ENCODE results near the gene SLC66A3. TPM values are rescaled to one million over a fixed set of nuclear protein-coding genes. Genes with fewer than 3 reads are reported as not detected.

The SLC66A3 gene
- total RNA-seq, 1 experiment from 2014 or later = 12.5 TPM

GRCh38 chr2:11154016-11154922 is 998 bp upstream of the SLC66A3 start:
- Mint-ChIP-seq H3K36me3 (no peaks in the 10 kb centered on the region), H3K4me1 (peaks cover 9% of the 10 kb centered on the region), H3K4me3 (peak overlapping the region; percentile 73), H3K9me3 (no peaks in the 10 kb centered on the region), H3K27ac (peak overlapping the region; percentile 91), H3K27me3 (ENCODE audit: low read depth) (peaks cover 40% of the 10 kb centered on the region)
- no peak for TF ChIP-seq IRF2 (CRISPR knock-in tag; IDR thresholded peaks at IDR 0.05; ENCODE audit: borderline replicate concordance, low read depth)
- TF ChIP-seq CREM (CRISPR knock-in tag; IDR thresholded peaks at IDR 0.05) = 0 out of 2 replicates have a peak, but pooled peaks have one; percentile 36
- TF ChIP-seq ZNF671 (CRISPR knock-in tag; IDR thresholded peaks at IDR 0.05) = no peak
- no peak for TF ChIP-seq SP1 (CRISPR knock-in tag; conservative IDR thresholded peaks at IDR 0.05)
- no peak for TF ChIP-seq TEAD1 (CRISPR knock-in tag; IDR thresholded peaks at IDR 0.05)
- TF ChIP-seq ZNF232 (CRISPR knock-in tag; IDR thresholded peaks at IDR 0.05) = no peak
- no peak for TF ChIP-seq MXD4 (CRISPR knock-in tag; IDR thresholded peaks at IDR 0.05; ENCODE audit: borderline replicate concordance)
- no peak for TF ChIP-seq ZNF219 (CRISPR knock-in tag; IDR thresholded peaks at IDR 0.05; ENCODE audit: borderline replicate concordance)
- ChIA-PET POLR2A (interaction anchor here (0.7 to 1.7 kb wide), 2 partner anchors 14 to 22 kb away, joined by 3 to 10 read pairs; a partner anchor contains a TSS), CTCF (interaction anchor here (0.5 to 4.7 kb wide), 3 partner anchors 22 to 293 kb away, joined by 3 to 54 read pairs (median 7); a partner anchor contains a TSS)
- peak; percentile 35 for DNase-seq (ENCODE audit: low spot score)
- ATAC-seq = peak; percentile 30

GRCh38 chr2:11154923-11155380 is 315 bp upstream of the SLC66A3 start:
- no peaks in the 10 kb centered on the region for H3K36me3 Mint-ChIP-seq
- H3K4me1 Mint-ChIP-seq = peaks cover 9% of the 10 kb centered on the region
- POLR2A ChIA-PET = interaction anchor here (1.2 to 1.7 kb wide), 2 partner anchors 22 to 190 kb away, joined by 5 to 10 read pairs; partner anchors contain the start of gene ROCK2
- no peaks in the 10 kb centered on the region for H3K9me3 Mint-ChIP-seq
- peak overlapping the region; percentile 73 for H3K4me3 Mint-ChIP-seq
- TF ChIP-seq ZNF121 (CRISPR knock-in tag; IDR thresholded peaks at IDR 0.05) = peak; percentile 28; the same call in 1 of the 2 replicates
- TF ChIP-seq CBFB (CRISPR knock-in tag; IDR thresholded peaks at IDR 0.05; ENCODE audit: low read depth) = no peak
- TF ChIP-seq ZNF138 (CRISPR knock-in tag; conservative IDR thresholded peaks at IDR 0.05) = no peak
- peaks cover 40% of the 10 kb centered on the region for H3K27me3 Mint-ChIP-seq (ENCODE audit: low read depth)
- peak; percentile 98 for DNase-seq (ENCODE audit: low spot score)
- CTCF ChIA-PET = interaction anchor here (0.5 to 4.7 kb wide), 4 partner anchors 22 to 292 kb away, joined by 3 to 54 read pairs (median 5); a partner anchor contains a TSS
- peak; percentile 94 for ATAC-seq
- H3K27ac Mint-ChIP-seq = peak overlapping the region; percentile 91; the same call in 1 of the 2 replicates

DNA sequence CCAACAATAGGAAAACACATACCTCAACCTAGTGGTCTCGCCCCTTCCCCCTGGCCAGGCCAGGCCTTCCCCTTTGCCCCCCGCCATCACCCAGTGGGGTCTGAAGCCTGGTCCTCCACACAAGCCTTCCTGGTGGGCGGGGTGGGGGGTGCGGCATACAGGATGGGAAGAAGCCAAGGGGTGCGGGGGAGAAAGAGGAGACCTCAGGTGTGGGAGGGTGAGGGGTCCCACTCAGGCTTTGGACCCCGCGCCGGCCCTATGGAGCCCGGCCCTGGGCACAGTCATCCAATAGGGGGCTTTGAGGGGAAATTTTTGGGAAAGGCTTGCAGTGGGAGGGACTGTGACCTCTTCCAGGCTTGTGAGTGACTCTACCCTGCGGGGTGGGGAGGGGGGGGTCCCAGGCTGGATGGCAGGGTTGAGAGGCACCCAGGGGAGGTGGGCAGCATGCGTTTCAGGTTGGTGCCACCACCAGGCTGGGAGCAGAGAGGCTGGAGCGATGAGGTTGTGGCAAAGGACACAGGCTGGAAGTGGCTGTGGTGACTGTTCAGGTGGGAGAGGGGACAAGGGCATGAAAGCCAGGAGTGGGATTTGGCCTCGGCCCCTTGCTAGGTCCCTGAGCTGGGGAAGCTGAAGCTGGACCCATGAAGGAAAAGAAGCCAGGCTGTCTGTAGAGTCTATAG is 1.3 kb downstream of the SLC66A3 start:
- Mint-ChIP-seq H3K27ac (no peak overlapping the region), H3K4me1 (peaks cover 9% of the 10 kb centered on the region), H3K27me3 (ENCODE audit: low read depth) (peaks cover 36% of the 10 kb centered on the region), H3K4me3 (peak overlapping the region; percentile 61), H3K36me3 (no peaks in the 10 kb centered on the region), H3K9me3 (no peaks in the 10 kb centered on the region)
- TF ChIP-seq OVOL2 (CRISPR knock-in tag; IDR thresholded peaks at IDR 0.05; ENCODE audit: borderline replicate concordance) (no peak), ATF1 (CRISPR knock-in tag; IDR thresholded peaks at IDR 0.05) (no peak), ZNF423 (CRISPR knock-in tag; IDR thresholded peaks at IDR 0.05) (no peak), SMAD3 (CRISPR knock-in tag; IDR thresholded peaks at IDR 0.05; ENCODE audit: borderline replicate concordance) (no peak), EMX1 (CRISPR knock-in tag; IDR thresholded peaks at IDR 0.05) (no peak), NFE2L1 (CRISPR knock-in tag; IDR thresholded peaks at IDR 0.05) (no peak)
- TF ChIP-seq, protein P1, sequence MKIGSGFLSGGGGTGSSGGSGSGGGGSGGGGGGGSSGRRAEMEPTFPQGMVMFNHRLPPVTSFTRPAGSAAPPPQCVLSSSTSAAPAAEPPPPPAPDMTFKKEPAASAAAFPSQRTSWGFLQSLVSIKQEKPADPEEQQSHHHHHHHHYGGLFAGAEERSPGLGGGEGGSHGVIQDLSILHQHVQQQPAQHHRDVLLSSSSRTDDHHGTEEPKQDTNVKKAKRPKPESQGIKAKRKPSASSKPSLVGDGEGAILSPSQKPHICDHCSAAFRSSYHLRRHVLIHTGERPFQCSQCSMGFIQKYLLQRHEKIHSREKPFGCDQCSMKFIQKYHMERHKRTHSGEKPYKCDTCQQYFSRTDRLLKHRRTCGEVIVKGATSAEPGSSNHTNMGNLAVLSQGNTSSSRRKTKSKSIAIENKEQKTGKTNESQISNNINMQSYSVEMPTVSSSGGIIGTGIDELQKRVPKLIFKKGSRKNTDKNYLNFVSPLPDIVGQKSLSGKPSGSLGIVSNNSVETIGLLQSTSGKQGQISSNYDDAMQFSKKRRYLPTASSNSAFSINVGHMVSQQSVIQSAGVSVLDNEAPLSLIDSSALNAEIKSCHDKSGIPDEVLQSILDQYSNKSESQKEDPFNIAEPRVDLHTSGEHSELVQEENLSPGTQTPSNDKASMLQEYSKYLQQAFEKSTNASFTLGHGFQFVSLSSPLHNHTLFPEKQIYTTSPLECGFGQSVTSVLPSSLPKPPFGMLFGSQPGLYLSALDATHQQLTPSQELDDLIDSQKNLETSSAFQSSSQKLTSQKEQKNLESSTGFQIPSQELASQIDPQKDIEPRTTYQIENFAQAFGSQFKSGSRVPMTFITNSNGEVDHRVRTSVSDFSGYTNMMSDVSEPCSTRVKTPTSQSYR (CRISPR knock-in tag; IDR thresholded peaks at IDR 0.05) = no peak
- TF ChIP-seq, protein P2, sequence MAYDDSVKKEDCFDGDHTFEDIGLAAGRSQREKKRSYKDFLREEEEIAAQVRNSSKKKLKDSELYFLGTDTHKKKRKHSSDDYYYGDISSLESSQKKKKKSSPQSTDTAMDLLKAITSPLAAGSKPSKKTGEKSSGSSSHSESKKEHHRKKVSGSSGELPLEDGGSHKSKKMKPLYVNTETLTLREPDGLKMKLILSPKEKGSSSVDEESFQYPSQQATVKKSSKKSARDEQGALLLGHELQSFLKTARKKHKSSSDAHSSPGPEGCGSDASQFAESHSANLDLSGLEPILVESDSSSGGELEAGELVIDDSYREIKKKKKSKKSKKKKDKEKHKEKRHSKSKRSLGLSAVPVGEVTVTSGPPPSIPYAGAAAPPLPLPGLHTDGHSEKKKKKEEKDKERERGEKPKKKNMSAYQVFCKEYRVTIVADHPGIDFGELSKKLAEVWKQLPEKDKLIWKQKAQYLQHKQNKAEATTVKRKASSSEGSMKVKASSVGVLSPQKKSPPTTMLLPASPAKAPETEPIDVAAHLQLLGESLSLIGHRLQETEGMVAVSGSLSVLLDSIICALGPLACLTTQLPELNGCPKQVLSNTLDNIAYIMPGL (CRISPR knock-in tag; IDR thresholded peaks at IDR 0.05) = no peak
- TF ChIP-seq, protein P3, sequence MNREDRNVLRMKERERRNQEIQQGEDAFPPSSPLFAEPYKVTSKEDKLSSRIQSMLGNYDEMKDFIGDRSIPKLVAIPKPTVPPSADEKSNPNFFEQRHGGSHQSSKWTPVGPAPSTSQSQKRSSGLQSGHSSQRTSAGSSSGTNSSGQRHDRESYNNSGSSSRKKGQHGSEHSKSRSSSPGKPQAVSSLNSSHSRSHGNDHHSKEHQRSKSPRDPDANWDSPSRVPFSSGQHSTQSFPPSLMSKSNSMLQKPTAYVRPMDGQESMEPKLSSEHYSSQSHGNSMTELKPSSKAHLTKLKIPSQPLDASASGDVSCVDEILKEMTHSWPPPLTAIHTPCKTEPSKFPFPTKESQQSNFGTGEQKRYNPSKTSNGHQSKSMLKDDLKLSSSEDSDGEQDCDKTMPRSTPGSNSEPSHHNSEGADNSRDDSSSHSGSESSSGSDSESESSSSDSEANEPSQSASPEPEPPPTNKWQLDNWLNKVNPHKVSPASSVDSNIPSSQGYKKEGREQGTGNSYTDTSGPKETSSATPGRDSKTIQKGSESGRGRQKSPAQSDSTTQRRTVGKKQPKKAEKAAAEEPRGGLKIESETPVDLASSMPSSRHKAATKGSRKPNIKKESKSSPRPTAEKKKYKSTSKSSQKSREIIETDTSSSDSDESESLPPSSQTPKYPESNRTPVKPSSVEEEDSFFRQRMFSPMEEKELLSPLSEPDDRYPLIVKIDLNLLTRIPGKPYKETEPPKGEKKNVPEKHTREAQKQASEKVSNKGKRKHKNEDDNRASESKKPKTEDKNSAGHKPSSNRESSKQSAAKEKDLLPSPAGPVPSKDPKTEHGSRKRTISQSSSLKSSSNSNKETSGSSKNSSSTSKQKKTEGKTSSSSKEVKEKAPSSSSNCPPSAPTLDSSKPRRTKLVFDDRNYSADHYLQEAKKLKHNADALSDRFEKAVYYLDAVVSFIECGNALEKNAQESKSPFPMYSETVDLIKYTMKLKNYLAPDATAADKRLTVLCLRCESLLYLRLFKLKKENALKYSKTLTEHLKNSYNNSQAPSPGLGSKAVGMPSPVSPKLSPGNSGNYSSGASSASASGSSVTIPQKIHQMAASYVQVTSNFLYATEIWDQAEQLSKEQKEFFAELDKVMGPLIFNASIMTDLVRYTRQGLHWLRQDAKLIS (CRISPR knock-in tag; IDR thresholded peaks at IDR 0.05; ENCODE audit: borderline replicate concordance) = no peak
- DNase-seq (ENCODE audit: low spot score) (no peak), ATAC-seq (no peak)
- ChIA-PET CTCF (interaction anchor here (0.9 to 1.8 kb wide), 3 partner anchors 13 to 324 kb away, joined by 3 to 8 read pairs (median 3); a partner anchor contains a TSS), POLR2A (no interaction called here)
